Mesenchymal stem cell (in vitro differentiated cells and primary cell): ENCODE results near the gene BCAR1.
"Not testable (repeated sequence)": the region's sequence is repeated elsewhere in the genome, so short reads cannot be mapped to it uniquely, and the experiment has no call there.

Source experiments
- DNase-seq: peaks from one replicate; pipeline ENCODE4 v3.0.0-alpha.2; 2013
- H2AFZ ChIP-seq: one replicate; pipeline ENCODE4 v1.6.1; 2013; ENCODE audit warnings: low read depth, mild to moderate bottlenecking, control low read depth, inconsistent platforms, low read length, moderate library complexity
- H2AK5ac ChIP-seq: 2 replicates; pipeline ENCODE4 v1.6.1; 2013; ENCODE audit warnings: low read length, moderate library complexity, mild to moderate bottlenecking, inconsistent platforms; ENCODE audit not compliant: severe bottlenecking
- H2BK120ac ChIP-seq: one replicate; pipeline ENCODE4 v1.6.1; 2013; ENCODE audit warnings: low read depth, mild to moderate bottlenecking, inconsistent platforms, low read length, moderate library complexity
- H2BK12ac ChIP-seq, 2 experiments: one replicate each; pipeline ENCODE4 v1.6.1; 2013; ENCODE audit warnings: inconsistent platforms in 2 of 2, low read length in 2 of 2, mild to moderate bottlenecking in 2 of 2, moderate library complexity in 2 of 2, control low read depth in 1 of 2
- H2BK15ac ChIP-seq: one replicate; pipeline ENCODE4 v1.6.1; 2013; ENCODE audit warnings: mild to moderate bottlenecking, low read depth, inconsistent platforms; ENCODE audit not compliant: poor library complexity, severe bottlenecking
- H2BK5ac ChIP-seq: 2 replicates; pipeline ENCODE4 v1.6.1; 2013; ENCODE audit warnings: low read depth, mild to moderate bottlenecking, low read length, control low read depth, inconsistent platforms; ENCODE audit not compliant: poor library complexity, severe bottlenecking
- H3K14ac ChIP-seq, 2 experiments: one replicate each; pipeline ENCODE4 v1.6.1; 2013; ENCODE audit warnings: inconsistent platforms in 2 of 2, low read length in 2 of 2, control low read depth in 1 of 2, mild to moderate bottlenecking in 1 of 2, moderate library complexity in 1 of 2
- H3K18ac ChIP-seq, 2 experiments: one replicate each; pipeline ENCODE4 v1.6.1; 2013; ENCODE audit warnings: inconsistent platforms in 2 of 2, low read length in 2 of 2, control low read depth in 1 of 2, low read depth in 1 of 2, mild to moderate bottlenecking in 1 of 2
- H3K23ac ChIP-seq, 2 experiments: one replicate each; pipeline ENCODE4 v1.6.1; 2013; ENCODE audit warnings: inconsistent platforms in 2 of 2, low read length in 2 of 2, mild to moderate bottlenecking in 2 of 2, moderate library complexity in 2 of 2, control low read depth in 1 of 2
- H3K27ac ChIP-seq: 2 replicates; pipeline ENCODE4 v1.5.1; 2013; ENCODE audit warnings: mild to moderate bottlenecking, moderate library complexity, low read length, control low read depth, inconsistent platforms; ENCODE audit not compliant: poor library complexity, severe bottlenecking
- H3K27me3 ChIP-seq, 2 experiments: 2 replicates each; pipeline versions ENCODE4 v1.6.1 to v1.7.0; 2013; ENCODE audit warnings: low read length in 2 of 2, mild to moderate bottlenecking in 2 of 2, moderate library complexity in 2 of 2, control low read depth in 1 of 2, inconsistent platforms in 1 of 2; ENCODE audit not compliant: control insufficient read depth in 1 of 2, insufficient read depth in 1 of 2
- H3K36me3 ChIP-seq, 2 experiments: 2 replicates each; pipeline versions ENCODE4 v1.6.1 to v1.7.0; 2013; ENCODE audit warnings: low read length in 2 of 2, control low read depth in 1 of 2, inconsistent platforms in 1 of 2, low read depth in 1 of 2, mild to moderate bottlenecking in 1 of 2; ENCODE audit not compliant: insufficient read depth in 2 of 2, control insufficient read depth in 1 of 2
- H3K4ac ChIP-seq, 2 experiments: one replicate each; pipeline ENCODE4 v1.6.1; 2013; ENCODE audit warnings: inconsistent platforms in 2 of 2, low read length in 2 of 2, mild to moderate bottlenecking in 2 of 2, moderate library complexity in 2 of 2, control low read depth in 1 of 2, low read depth in 1 of 2
- H3K4me1 ChIP-seq: 2 replicates; pipeline ENCODE4 v1.6.1; 2013; ENCODE audit warnings: low read depth, low read length, control low read depth; ENCODE audit not compliant: control insufficient read depth, insufficient read depth
- H3K4me2 ChIP-seq: 2 replicates; pipeline ENCODE4 v1.6.1; 2013; ENCODE audit warnings: low read length, mild to moderate bottlenecking, inconsistent platforms; ENCODE audit not compliant: poor library complexity, severe bottlenecking
- H3K4me3 ChIP-seq, 2 experiments: 2 replicates each; pipeline versions ENCODE4 v1.5.1 to v1.7.0; 2013; ENCODE audit warnings: low read length in 2 of 2, mild to moderate bottlenecking in 2 of 2, control low read depth in 1 of 2, low read depth in 1 of 2; ENCODE audit not compliant: insufficient read depth in 1 of 2
- H3K79me1 ChIP-seq: replicated peaks from 2 replicates; pipeline ENCODE4 v1.6.1; 2013; ENCODE audit warnings: mild to moderate bottlenecking, control low read depth, low read length, inconsistent platforms; ENCODE audit not compliant: poor library complexity, severe bottlenecking
- H3K9ac ChIP-seq: 2 replicates; pipeline ENCODE4 v1.7.0; 2013; ENCODE audit warnings: mild to moderate bottlenecking, low read length, moderate library complexity
- H3K9me3 ChIP-seq: 2 replicates; pipeline ENCODE4 v1.7.0; 2013; ENCODE audit warnings: mild to moderate bottlenecking, low read length; ENCODE audit not compliant: control insufficient read depth
- H4K8ac ChIP-seq: one replicate; pipeline ENCODE4 v1.6.1; 2013; ENCODE audit warnings: inconsistent platforms, mild to moderate bottlenecking, low read length, moderate library complexity
- H4K91ac ChIP-seq: one replicate; pipeline ENCODE4 v1.6.1; 2013; ENCODE audit warnings: mild to moderate bottlenecking, low read length, inconsistent platforms
- WGBS: methylation state at CpG from one replicate; pipeline ENCODE4 v1.1.7; 2013; ENCODE audit warnings: mixed read lengths; 5-methylcytosine and 5-hydroxymethylcytosine counted together

BCAR1 gene

DNA sequence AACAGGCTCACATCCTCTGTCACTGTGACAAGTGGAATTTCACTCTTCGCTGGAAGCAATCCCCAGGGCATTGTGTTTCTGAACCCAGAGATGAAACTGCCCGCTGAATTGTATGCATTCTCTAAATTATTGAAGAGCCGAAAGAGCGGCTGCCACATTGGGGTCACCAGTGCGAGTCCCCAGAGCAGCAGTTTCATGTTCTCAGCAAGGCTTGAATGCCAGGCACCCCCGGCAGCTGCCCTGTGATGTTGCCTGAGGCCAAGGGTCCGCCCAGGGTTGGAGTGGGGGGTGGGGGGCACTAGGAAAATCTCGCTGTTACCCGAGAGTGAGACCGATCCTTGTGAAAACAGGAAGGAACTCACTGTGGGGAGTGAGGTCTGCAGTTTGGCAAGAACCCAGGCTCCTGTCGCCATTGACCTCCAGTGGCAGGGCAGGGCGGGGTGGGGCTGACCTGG, 20.7 kb upstream of the BCAR1 start:
- 29% methylated on average over 12 of the region's 12 CpGs for WGBS
- H3K18ac ChIP-seq: peak overlapping the region; percentile 67 to 93
- peak overlapping the region; percentile 66 for H4K8ac ChIP-seq
- H3K36me3 ChIP-seq: no peaks in the 10 kb centered on the region
- no peak overlapping the region for H3K4me3 ChIP-seq
- H3K9ac ChIP-seq: no peak overlapping the region
- peak overlapping the region; percentile 82 for H2AK5ac ChIP-seq
- H3K9me3 ChIP-seq: no peaks in the 10 kb centered on the region
- peak overlapping the region in 1 of 2 experiments; percentile 9 for H3K23ac ChIP-seq
- no peak overlapping the region for H2BK120ac ChIP-seq
- H3K4ac ChIP-seq: peak overlapping the region in 1 of 2 experiments; percentile 57
- DNase-seq: peak; percentile 33
- H3K4me1 ChIP-seq: peaks cover 28% of the 10 kb centered on the region
- no peak overlapping the region for H2BK15ac ChIP-seq
- H3K27ac ChIP-seq: peak overlapping the region; percentile 46
- peaks cover 5% of the 10 kb centered on the region for H3K79me1 ChIP-seq
- H3K27me3 ChIP-seq: no peaks in the 10 kb centered on the region
- peak overlapping the region; percentile 76 for H2AFZ ChIP-seq
- peak overlapping the region; percentile 58 for H3K4me2 ChIP-seq
- H2BK5ac ChIP-seq: no peak overlapping the region
- peak overlapping the region in 1 of 2 experiments; percentile 70 for H3K14ac ChIP-seq
- peak overlapping the region; percentile 74 for H4K91ac ChIP-seq
- H2BK12ac ChIP-seq: peak overlapping the region in 1 of 2 experiments; percentile 63

DNA sequence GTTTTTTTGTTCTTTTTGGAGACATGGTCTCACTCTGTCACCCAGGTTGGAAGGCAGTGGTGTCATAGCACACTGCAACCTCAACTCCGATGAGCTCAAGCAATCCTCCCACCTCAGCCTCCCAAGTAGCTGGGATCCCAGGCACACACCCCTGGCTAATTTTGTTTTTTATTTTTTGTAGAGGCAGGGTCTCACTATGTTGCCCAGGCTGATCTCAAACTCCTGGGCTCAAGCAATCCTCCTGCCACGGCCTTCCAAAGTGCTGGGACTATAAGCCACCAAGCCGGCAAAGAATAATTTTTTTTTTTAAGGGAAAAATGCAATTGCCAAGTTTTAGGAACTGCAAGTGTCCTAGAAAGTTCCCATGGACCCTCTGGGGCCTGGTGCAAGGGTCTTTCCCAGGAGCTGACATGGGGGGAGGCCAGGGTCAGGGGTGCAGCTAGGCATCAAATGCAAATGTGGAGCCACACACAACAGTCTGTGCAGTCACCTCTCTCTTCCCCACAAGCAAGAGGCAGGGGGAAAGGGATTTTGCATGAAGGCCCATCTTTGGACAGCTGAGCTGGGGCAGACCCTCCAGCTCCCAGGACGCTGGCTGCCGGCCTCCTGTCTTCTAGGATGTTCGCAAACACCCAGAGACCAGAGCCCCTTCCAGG, 20.1 kb upstream of the BCAR1 start:
- H3K18ac ChIP-seq: peak overlapping the region; percentile 28 to 93
- H4K8ac ChIP-seq: peak overlapping the region; percentile 66
- H3K14ac ChIP-seq: no peak overlapping the region
- H2AFZ ChIP-seq: peak overlapping the region; percentile 31
- no peaks in the 10 kb centered on the region for H3K27me3 ChIP-seq
- H2BK5ac ChIP-seq: no peak overlapping the region
- H2BK12ac ChIP-seq: peak overlapping the region in 1 of 2 experiments; percentile 57
- no peaks in the 10 kb centered on the region for H3K36me3 ChIP-seq
- H3K4me3 ChIP-seq: no peak overlapping the region
- H3K4me1 ChIP-seq: peaks cover 33% of the 10 kb centered on the region
- 49% methylated on average over 5 of the region's 6 CpGs for WGBS
- H3K27ac ChIP-seq: peak overlapping the region; percentile 46
- H3K23ac ChIP-seq: peak overlapping the region in 1 of 2 experiments; percentile 9
- no peak overlapping the region for H2BK15ac ChIP-seq
- H2BK120ac ChIP-seq: no peak overlapping the region
- H4K91ac ChIP-seq: no peak overlapping the region
- H2AK5ac ChIP-seq: peak overlapping the region; percentile 82
- H3K9ac ChIP-seq: no peak overlapping the region
- no peaks in the 10 kb centered on the region for H3K9me3 ChIP-seq
- DNase-seq: no peak
- H3K4me2 ChIP-seq: peak overlapping the region; percentile 58
- H3K4ac ChIP-seq: no peak overlapping the region
- peaks cover 9% of the 10 kb centered on the region for H3K79me1 ChIP-seq

DNA sequence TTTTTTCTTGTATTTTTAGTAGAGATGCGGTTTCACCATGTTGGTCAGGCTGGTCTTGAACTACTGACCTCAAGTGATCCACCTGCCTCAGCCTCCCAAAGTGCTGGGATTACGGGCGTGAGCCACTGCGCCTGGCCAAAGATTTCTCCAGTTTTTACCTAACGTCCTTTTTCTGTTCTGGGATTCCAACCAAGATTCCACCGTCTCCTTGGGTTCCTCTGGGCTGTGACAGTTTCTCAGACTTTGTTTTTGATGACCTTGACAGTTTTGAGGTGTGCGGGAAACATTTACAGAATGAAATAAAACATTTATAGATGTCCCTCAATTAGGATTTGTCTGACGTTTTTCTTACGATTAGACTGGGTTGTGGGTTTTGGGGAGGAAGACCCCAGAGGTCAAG, 17.9 kb upstream of the BCAR1 start:
- not testable (repeated sequence) for H4K91ac ChIP-seq, H2BK120ac ChIP-seq, H3K27me3 ChIP-seq, DNase-seq, H2BK12ac ChIP-seq, H2BK5ac ChIP-seq, H3K4me2 ChIP-seq, H3K18ac ChIP-seq, H3K23ac ChIP-seq, H3K27ac ChIP-seq, H3K9me3 ChIP-seq, H3K4ac ChIP-seq, H4K8ac ChIP-seq, H3K14ac ChIP-seq, H3K36me3 ChIP-seq, H3K9ac ChIP-seq, H2BK15ac ChIP-seq, H3K4me3 ChIP-seq, H2AFZ ChIP-seq
- Histone ChIP-seq H2AK5ac (peak overlapping the region; percentile 3), H3K79me1 (peaks cover 12% of the 10 kb centered on the region), H3K4me1 (peaks cover 41% of the 10 kb centered on the region)
- WGBS: 98% methylated on average over 8 of the region's 9 CpGs

DNA sequence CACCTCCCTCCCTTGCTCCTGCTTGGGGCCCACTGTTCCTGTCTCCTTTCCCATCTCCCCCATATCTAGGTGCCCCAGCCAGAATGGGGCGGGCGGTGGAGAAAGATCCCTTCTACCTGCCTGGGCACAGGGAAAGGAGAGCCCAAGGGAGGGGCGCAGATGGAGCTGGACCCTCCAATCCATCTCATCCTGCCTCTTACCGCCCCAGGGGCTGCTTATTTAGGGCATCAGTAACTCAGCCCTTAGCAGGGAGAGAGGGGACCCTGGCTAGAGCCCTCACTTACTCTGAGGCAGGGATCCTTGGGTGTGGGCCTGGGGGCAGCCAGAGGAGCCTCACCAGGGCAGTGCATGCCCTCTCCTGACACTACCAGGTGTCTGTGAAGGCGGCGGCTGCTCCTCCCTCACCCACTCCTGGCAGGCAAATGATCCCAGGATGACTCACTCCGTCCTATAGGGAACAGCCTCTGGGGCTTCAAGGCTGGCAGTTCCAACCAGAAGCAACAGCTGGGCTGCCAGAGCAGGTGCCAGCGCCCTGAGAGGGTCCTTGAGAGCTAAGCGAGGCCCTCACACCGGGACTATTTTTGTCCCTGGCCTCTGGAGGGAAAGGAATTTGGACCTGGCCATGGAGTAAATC, 16.3 kb upstream of the BCAR1 start:
- Histone ChIP-seq H3K4me2 (no peak overlapping the region), H3K4me1 (peaks cover 51% of the 10 kb centered on the region), H3K79me1 (peaks cover 12% of the 10 kb centered on the region), H2BK15ac (peak overlapping the region; percentile 41), H4K91ac (peak overlapping the region; percentile 18), H3K23ac (peak overlapping the region in 1 of 2 experiments; percentile 73), H2AFZ (no peak overlapping the region), H3K4ac (peak overlapping the region in 1 of 2 experiments; percentile 48), H3K27me3 (no peaks in the 10 kb centered on the region), H3K4me3 (no peak overlapping the region), H3K9me3 (no peaks in the 10 kb centered on the region), H3K9ac (no peak overlapping the region), H4K8ac (peak overlapping the region; percentile 14), H2BK5ac (no peak overlapping the region), H2AK5ac (peak overlapping the region; percentile 97), H3K36me3 (peaks cover 2 to 15% of the 10 kb centered on the region in 2 experiments), H2BK12ac (peak overlapping the region in 1 of 2 experiments; percentile 71), H3K14ac (no peak overlapping the region), H3K18ac (no peak overlapping the region), H2BK120ac (no peak overlapping the region), H3K27ac (peak overlapping the region; percentile 13)
- WGBS: 51% methylated on average over 8 of the region's 10 CpGs
- DNase-seq: peak; percentile 76
